DOHH2 (cell line): ENCODE data around the gene NUP85.

Experiments
- H3F3A ChIP-seq: fragments of 200-600 bp; sonication (generic), shearing (Covaris generic); 2 replicates; pipeline ENCODE4 v1.6.0; 2016; ENCODE audit warnings: antibody characterized with exemption, mild to moderate bottlenecking; ENCODE audit not compliant: control insufficient read depth, insufficient read depth
- H3K27ac ChIP-seq: fragments of 200-600 bp; sonication (generic); 2 replicates; pipeline ENCODE4 v1.5.1; 2014; ENCODE audit warnings: low read depth, mild to moderate bottlenecking, low read length, moderate library complexity
- H3K27me3 ChIP-seq: fragments of 200-600 bp; sonication (generic); 2 replicates; pipeline ENCODE4 v1.6.1; 2014; ENCODE audit warnings: mild to moderate bottlenecking, low read length, mixed read lengths; ENCODE audit not compliant: control insufficient read depth
- H3K36me3 ChIP-seq: fragments of 200-600 bp; sonication (generic); 2 replicates; pipeline ENCODE4 v1.6.1; 2014; ENCODE audit warnings: mild to moderate bottlenecking, low read length, moderate library complexity, mixed read lengths; ENCODE audit not compliant: control insufficient read depth
- H3K4me1 ChIP-seq: fragments of 200-600 bp; sonication (generic); 2 replicates; pipeline ENCODE4 v1.6.1; 2014; ENCODE audit warnings: mild to moderate bottlenecking, low read length, mixed read lengths; ENCODE audit not compliant: control insufficient read depth
- H3K4me2 ChIP-seq: fragments of 200-600 bp; sonication (generic); 2 replicates; pipeline ENCODE4 v1.6.0; 2014; ENCODE audit warnings: mild to moderate bottlenecking, low read length, moderate library complexity
- H3K4me3 ChIP-seq: fragments of 200-600 bp; sonication (generic); 2 replicates; pipeline ENCODE4 v1.5.1; 2014; ENCODE audit warnings: mild to moderate bottlenecking, low read length, mixed read lengths
- H3K79me2 ChIP-seq: fragments of 200-600 bp; sonication (generic); 2 replicates; pipeline ENCODE4 v1.6.1; 2014; ENCODE audit warnings: mild to moderate bottlenecking, low read length, mixed read lengths; ENCODE audit not compliant: control insufficient read depth
- H3K9me2 ChIP-seq: fragments of 200-600 bp; sonication (generic); replicated peaks from 2 replicates; pipeline ENCODE4 v1.6.1; 2014; ENCODE audit warnings: mild to moderate bottlenecking, low read length, mixed read lengths; ENCODE audit not compliant: control insufficient read depth
- H3K9me3 ChIP-seq: fragments of 200-600 bp; sonication (generic); 2 replicates; pipeline ENCODE4 v1.6.1; 2014; ENCODE audit warnings: antibody characterized with exemption, low read length, mixed read lengths; ENCODE audit not compliant: control insufficient read depth, insufficient read depth
- H4K20me1 ChIP-seq: fragments of 200-600 bp; sonication (generic); 2 replicates; pipeline ENCODE4 v1.6.0; 2014; ENCODE audit warnings: low read depth, mild to moderate bottlenecking, antibody characterized with exemption, low read length, moderate library complexity; ENCODE audit not compliant: control insufficient read depth, insufficient read depth
- EZH2phosphoT487 ChIP-seq: fragments of 200-600 bp; sonication (generic); IDR thresholded peaks from 2 replicates; pipeline ENCODE4 v1.6.1; 2017; ENCODE audit warnings: borderline replicate concordance, mild to moderate bottlenecking, antibody characterized with exemption, low read length, moderate library complexity, mixed read lengths
- TF ChIP-seq, protein P1 (sequence below): fragments of 200-600 bp; sonication (generic); IDR thresholded peaks from one replicate; pipeline ENCODE4 v1.5.1; 2014; ENCODE audit warnings: antibody characterized with exemption, mild to moderate bottlenecking, low read depth, low read length; ENCODE audit not compliant: poor library complexity, severe bottlenecking

Gene NUP85

DNA sequence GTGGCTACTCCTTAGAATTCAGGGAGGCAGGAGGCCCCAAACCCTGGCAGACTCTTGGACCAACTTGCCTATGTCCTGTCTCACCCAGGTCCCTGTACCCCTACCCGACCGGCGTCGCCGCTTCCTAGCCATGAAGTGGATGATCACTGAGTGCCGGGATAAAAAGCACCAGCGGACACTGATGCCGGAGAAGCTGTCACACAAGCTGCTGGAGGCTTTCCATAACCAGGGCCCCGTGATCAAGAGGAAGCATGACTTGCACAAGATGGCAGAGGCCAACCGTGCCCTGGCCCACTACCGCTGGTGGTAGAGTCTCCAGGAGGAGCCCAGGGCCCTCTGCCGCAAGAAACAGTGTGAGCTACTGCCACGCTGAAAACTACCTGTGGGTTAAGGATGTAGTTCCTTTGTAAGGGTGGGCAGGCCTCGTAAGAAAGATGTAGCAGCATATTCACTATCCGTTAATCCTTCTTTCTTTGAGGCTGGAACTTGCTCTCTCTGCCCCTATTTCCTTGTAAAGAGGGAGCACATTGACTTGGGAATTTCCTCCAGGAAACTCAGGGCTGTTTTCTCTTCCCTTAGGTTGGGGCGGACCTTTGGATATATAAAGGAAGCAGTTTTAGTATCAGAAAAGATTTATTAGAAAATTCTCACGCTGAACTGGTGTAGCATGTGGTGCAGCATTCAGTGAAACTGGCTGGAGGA, 60.3 kb downstream of the NUP85 start:
- no peaks in the 10 kb centered on the region for H3K9me3 ChIP-seq
- no peak overlapping the region for H3K4me2 ChIP-seq
- H3K4me3 ChIP-seq: no peak overlapping the region
- no peaks in the 10 kb centered on the region for H3K9me2 ChIP-seq
- no peak overlapping the region for H3K27ac ChIP-seq
- no peaks in the 10 kb centered on the region for H3K27me3 ChIP-seq
- H3F3A ChIP-seq: peaks cover 3% of the 10 kb centered on the region
- peaks cover 28% of the 10 kb centered on the region for H3K4me1 ChIP-seq
- H4K20me1 ChIP-seq: peaks cover under 1% of the 10 kb centered on the region; the same call in 1 of the 2 replicates
- peaks cover 65% of the 10 kb centered on the region for H3K36me3 ChIP-seq
- H3K79me2 ChIP-seq: peaks cover 42% of the 10 kb centered on the region
- TF ChIP-seq EZH2phosphoT487: no peak
- TF ChIP-seq, protein P1, sequence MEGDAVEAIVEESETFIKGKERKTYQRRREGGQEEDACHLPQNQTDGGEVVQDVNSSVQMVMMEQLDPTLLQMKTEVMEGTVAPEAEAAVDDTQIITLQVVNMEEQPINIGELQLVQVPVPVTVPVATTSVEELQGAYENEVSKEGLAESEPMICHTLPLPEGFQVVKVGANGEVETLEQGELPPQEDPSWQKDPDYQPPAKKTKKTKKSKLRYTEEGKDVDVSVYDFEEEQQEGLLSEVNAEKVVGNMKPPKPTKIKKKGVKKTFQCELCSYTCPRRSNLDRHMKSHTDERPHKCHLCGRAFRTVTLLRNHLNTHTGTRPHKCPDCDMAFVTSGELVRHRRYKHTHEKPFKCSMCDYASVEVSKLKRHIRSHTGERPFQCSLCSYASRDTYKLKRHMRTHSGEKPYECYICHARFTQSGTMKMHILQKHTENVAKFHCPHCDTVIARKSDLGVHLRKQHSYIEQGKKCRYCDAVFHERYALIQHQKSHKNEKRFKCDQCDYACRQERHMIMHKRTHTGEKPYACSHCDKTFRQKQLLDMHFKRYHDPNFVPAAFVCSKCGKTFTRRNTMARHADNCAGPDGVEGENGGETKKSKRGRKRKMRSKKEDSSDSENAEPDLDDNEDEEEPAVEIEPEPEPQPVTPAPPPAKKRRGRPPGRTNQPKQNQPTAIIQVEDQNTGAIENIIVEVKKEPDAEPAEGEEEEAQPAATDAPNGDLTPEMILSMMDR: no peak

DNA sequence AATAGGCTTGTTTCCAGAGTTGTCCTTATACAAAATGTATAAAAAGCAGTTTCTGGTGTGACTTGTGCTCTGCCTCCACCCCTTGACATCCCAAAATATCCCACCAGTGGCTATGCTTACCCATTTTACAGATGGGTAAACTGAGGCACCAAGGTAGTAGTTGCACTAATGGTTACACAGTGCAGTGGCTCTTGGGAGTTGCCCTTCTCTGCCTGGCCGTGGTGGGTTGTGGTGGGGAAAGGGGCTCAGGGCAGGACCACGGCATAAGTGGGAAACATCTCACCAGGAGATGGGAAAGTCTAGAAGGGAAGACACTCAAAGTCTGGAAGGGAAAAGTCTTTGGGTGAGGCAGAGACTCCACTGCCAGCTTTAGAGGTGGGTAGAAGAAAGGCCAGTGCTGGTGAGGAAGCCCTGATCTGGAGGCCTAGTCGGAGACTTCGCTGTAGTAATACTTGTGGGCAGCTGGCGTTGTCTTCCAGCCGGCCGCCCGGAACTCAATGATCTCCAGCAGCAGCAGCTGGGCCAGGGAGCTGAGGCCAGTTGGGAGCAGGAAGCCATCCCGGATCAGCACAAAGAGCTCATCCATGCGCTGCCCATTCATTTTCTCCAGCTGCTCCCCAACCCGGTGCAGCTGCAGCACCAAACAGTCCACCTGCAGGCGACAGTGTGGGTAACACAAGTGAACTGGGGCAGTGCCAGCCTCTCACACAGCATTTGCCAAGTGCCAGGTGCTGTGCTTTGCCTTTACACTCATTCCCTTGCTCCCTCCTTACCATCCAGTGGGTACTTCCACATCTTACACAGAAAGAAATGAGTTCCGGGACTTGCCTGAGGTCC, 61.1 kb downstream of the NUP85 start:
- H3K36me3 ChIP-seq: peaks cover 64% of the 10 kb centered on the region
- peaks cover 3% of the 10 kb centered on the region for H3F3A ChIP-seq
- peaks cover 28% of the 10 kb centered on the region for H3K4me1 ChIP-seq
- H3K9me2 ChIP-seq: no peaks in the 10 kb centered on the region
- H4K20me1 ChIP-seq: no peaks in the 10 kb centered on the region
- TF ChIP-seq, protein P1: no peak
- TF ChIP-seq EZH2phosphoT487: no peak
- H3K9me3 ChIP-seq: no peaks in the 10 kb centered on the region
- no peak overlapping the region for H3K27ac ChIP-seq
- H3K79me2 ChIP-seq: peaks cover 40% of the 10 kb centered on the region
- no peak overlapping the region for H3K4me2 ChIP-seq
- H3K4me3 ChIP-seq: no peak overlapping the region
- no peaks in the 10 kb centered on the region for H3K27me3 ChIP-seq

DNA sequence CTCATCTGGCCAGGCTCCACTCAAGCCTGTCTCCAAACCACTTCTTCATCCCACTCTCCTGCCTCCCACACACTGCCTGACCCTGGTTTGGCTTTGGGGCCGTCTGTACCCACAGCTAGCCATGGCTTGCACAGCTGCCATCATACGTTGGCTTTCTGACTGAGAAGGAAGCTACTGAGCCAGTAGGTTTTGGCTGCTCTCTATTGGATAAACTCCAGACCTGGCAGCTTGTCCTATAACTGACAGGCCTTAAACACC, 61.6 kb downstream of the NUP85 start:
- H3K27ac ChIP-seq: no peak overlapping the region
- H3K27me3 ChIP-seq: no peaks in the 10 kb centered on the region
- H3F3A ChIP-seq: peaks cover 3% of the 10 kb centered on the region
- peaks cover 41% of the 10 kb centered on the region for H3K79me2 ChIP-seq
- H3K4me1 ChIP-seq: peaks cover 31% of the 10 kb centered on the region
- H4K20me1 ChIP-seq: no peaks in the 10 kb centered on the region
- TF ChIP-seq EZH2phosphoT487: no peak
- TF ChIP-seq, protein P1: no peak
- no peaks in the 10 kb centered on the region for H3K9me2 ChIP-seq
- H3K9me3 ChIP-seq: no peaks in the 10 kb centered on the region
- H3K4me3 ChIP-seq: no peak overlapping the region
- no peak overlapping the region for H3K4me2 ChIP-seq
- H3K36me3 ChIP-seq: peaks cover 61% of the 10 kb centered on the region
